ENCODE results near the gene TULP3.

TULP3 gene

GRCh38 chr12:2936301-2936700, 45.6 kb downstream of the TULP3 start:
- DNase-seq = no peak

- DNase-seq = no peak
Observed at GRCh38 chr12:2937500-2937899, 46.8 kb downstream of the TULP3 start.

GRCh38 chr12:2939191-2939590, 48.5 kb downstream of the TULP3 start:
- no peak for DNase-seq

GRCh38 chr12:2940564-2940963, 49.9 kb downstream of the TULP3 start:
- no peak for DNase-seq

- DNase-seq = no peak
Observed at GRCh38 chr12:2941524-2941923, 50.8 kb downstream of the TULP3 start.

GRCh38 chr12:2944401-2945047, 53.8 kb downstream of the TULP3 start:
- DNase-seq = no peak

- DNase-seq = no peak
Observed at GRCh38 chr12:2949411-2949810, 58.7 kb downstream of the TULP3 start.

- no peak for DNase-seq
Observed at GRCh38 chr12:2955888-2956287, 65.2 kb downstream of the TULP3 start.

- DNase-seq = no peak
Observed at GRCh38 chr12:2957816-2958431, 67.2 kb downstream of the TULP3 start.

GRCh38 chr12:2958432-2959191, 67.9 kb downstream of the TULP3 start:
- peak; percentile 72 to 87 for DNase-seq

- DNase-seq = peak; percentile 44 to 82
Observed at GRCh38 chr12:2959192-2959504, 68.5 kb downstream of the TULP3 start, which contains the start of gene TEAD4. Gene TEAD4, plus strand, starts transcription at chr12:2959397.

- peak; percentile 53 to 64 for DNase-seq
Observed at GRCh38 chr12:2959505-2960389, 69.1 kb downstream of the TULP3 start.

- no peak for DNase-seq
Observed at GRCh38 chr12:2960390-2960956, 69.8 kb downstream of the TULP3 start.

GRCh38 chr12:2960996-2961616, 70.4 kb downstream of the TULP3 start:
- DNase-seq = no peak

- no peak for DNase-seq
Observed at GRCh38 chr12:2961705-2962104, 71.0 kb downstream of the TULP3 start.

GRCh38 chr12:2963154-2963759, 72.6 kb downstream of the TULP3 start:
- DNase-seq = no peak

GRCh38 chr12:2963760-2964292, 73.1 kb downstream of the TULP3 start:
- DNase-seq = no peak

GRCh38 chr12:2967651-2968050, 77.0 kb downstream of the TULP3 start:
- no peak for DNase-seq

- DNase-seq = no peak
Observed at GRCh38 chr12:2970744-2971143, 80.1 kb downstream of the TULP3 start.

- DNase-seq = no peak
Observed at GRCh38 chr12:2973566-2973965, 82.9 kb downstream of the TULP3 start.

- DNase-seq = no peak
Observed at GRCh38 chr12:2974560-2974971, 83.9 kb downstream of the TULP3 start.

GRCh38 chr12:2976581-2976996, 85.9 kb downstream of the TULP3 start:
- no peak for DNase-seq

Measured in NCI-H446 (cell line).